Left colon (tissue), 2 donors: Measurements from ENCODE around the gene PPEF2. TPM values are rescaled to one million over a fixed set of nuclear protein-coding genes. Genes with fewer than 3 reads are reported as not detected.
"Not testable (repeated sequence)": the region's sequence is repeated elsewhere in the genome, so short reads cannot be mapped to it uniquely, and the experiment has no call there.

Experiments used
- ATAC-seq: fragments of 200-7000 bp; cut with Tn5 transposase; one replicate; pipeline ENCODE4 v1.9.1; 2020; ENCODE audit warnings: mild to moderate bottlenecking, moderate library complexity
- DNase-seq, 2 donors: peaks; one replicate each; pipeline ENCODE4 v3.0.0-alpha.2; 2020
- intact Hi-C, 2 donors: fragments of 100-400 bp; cut with DNase I in 1 of 2; cut with micrococcal nuclease in 1 of 2; formaldehyde crosslinking; loops; one replicate each; pipeline versions ENCODE4 v1.11.2 to v1.14.0; 2022; cut with DNase I, micrococcal nuclease
- total RNA-seq, 2 donors: library from RNA; stranded (reverse); fragmentation: NEBNext Ultra II Directional; extraction: Animal tissue kit (Norgen Biotek cat#: 25700); gene quantifications; one replicate each; pipeline ENCODE4 v1.2.1, GENCODE V29; 2021
- donor health status: DM: no; HTN: no; CAD: no.
- donor health status: DM: yes; HTN: yes; CAD: no.

PPEF2 gene
- total RNA-seq, 2 donors from 2014 or later, result not detected

- DNase-seq (no peak), ATAC-seq (peak; percentile 82)
- intact Hi-C loops, result no loop called here
Measured at GRCh38 chr4:75904076-75904475, 1.8 kb upstream of the PPEF2 start.

GRCh38 chr4:75898536-75898935 is 3.7 kb downstream of the PPEF2 start:
- ATAC-seq (no peak), DNase-seq (no peak)
- intact Hi-C loops, result no loop called here

GRCh38 chr4:75895744-75896314 is 6.4 kb downstream of the PPEF2 start:
- peak; percentile 94 for ATAC-seq
- DNase-seq, result no peak
- intact Hi-C loops, result no loop called here

- intact Hi-C loops, result no loop called here
- DNase-seq (no peak), ATAC-seq (no peak)
Measured at GRCh38 chr4:75892508-75892907, 9.7 kb downstream of the PPEF2 start.

- intact Hi-C loops, result no loop called here
- DNase-seq (no peak), ATAC-seq (no peak)
Measured at GRCh38 chr4:75891611-75892010, 10.6 kb downstream of the PPEF2 start.

- DNase-seq, result no peak
- no peak for ATAC-seq
- intact Hi-C loops, result no loop called here
Measured at GRCh38 chr4:75889537-75890199, 12.6 kb downstream of the PPEF2 start.

GRCh38 chr4:75886104-75886503 is 16.1 kb downstream of the PPEF2 start:
- intact Hi-C loops, result no loop called here
- no peak for ATAC-seq
- DNase-seq, result no peak

GRCh38 chr4:75881476-75881875 is 20.8 kb downstream of the PPEF2 start:
- intact Hi-C loops, result no loop called here
- DNase-seq (no peak), ATAC-seq (no peak)

- no peak for DNase-seq
- no peak for ATAC-seq
- intact Hi-C loops, result no loop called here
Measured at GRCh38 chr4:75880278-75880677, 22.0 kb downstream of the PPEF2 start.

GRCh38 chr4:75878246-75878756 is 24.0 kb downstream of the PPEF2 start:
- no peak for ATAC-seq
- DNase-seq, result no peak
- intact Hi-C loops, result no loop called here

GRCh38 chr4:75876218-75876617 is 26.0 kb downstream of the PPEF2 start:
- DNase-seq, result no peak

GRCh38 chr4:75869100-75869499 is 33.2 kb downstream of the PPEF2 start:
- no peak for DNase-seq
- intact Hi-C loops, result no loop called here
- no peak for ATAC-seq

More at GRCh38 chr4:75876218-75876617, 26.0 kb downstream of the PPEF2 start:
- no peak for ATAC-seq
- intact Hi-C loops, result no loop called here

GRCh38 chr4:75867130-75867529 is 35.1 kb downstream of the PPEF2 start:
- ATAC-seq (no peak), DNase-seq (no peak)
- intact Hi-C loops, result no loop called here

- DNase-seq, result no peak
- ATAC-seq, result no peak
- intact Hi-C loops, result no loop called here
Measured at GRCh38 chr4:75860606-75861005, 41.6 kb downstream of the PPEF2 start.

- no peak for ATAC-seq
- intact Hi-C loops, result no loop called here
- no peak for DNase-seq
Measured at GRCh38 chr4:75858721-75859120, 43.5 kb downstream of the PPEF2 start.

GRCh38 chr4:75849461-75849860 is 52.8 kb downstream of the PPEF2 start:
- intact Hi-C loops, result no loop called here
- DNase-seq, result no peak

GRCh38 chr4:75848891-75849290 is 53.4 kb downstream of the PPEF2 start:
- intact Hi-C loops, result no loop called here
- ATAC-seq (no peak), DNase-seq (no peak)

More at GRCh38 chr4:75849461-75849860, 52.8 kb downstream of the PPEF2 start:
- no peak for ATAC-seq

GRCh38 chr4:75848171-75848760 is 54.0 kb downstream of the PPEF2 start:
- intact Hi-C loops, result not testable (repeated sequence)
- peak; percentile 86 for ATAC-seq
- peak in 1 of 2 donors; percentile 13 for DNase-seq

- intact Hi-C loops, result no loop called here
- ATAC-seq (no peak), DNase-seq (no peak)
Measured at GRCh38 chr4:75845992-75846391, 56.3 kb downstream of the PPEF2 start.

- intact Hi-C loops, result no loop called here
- DNase-seq (no peak), ATAC-seq (peak; percentile 34)
Measured at GRCh38 chr4:75844151-75844662, 58.0 kb downstream of the PPEF2 start.
